ENCODE results near the gene SCAF8.
"Not testable (repeated sequence)": the region's sequence is repeated elsewhere in the genome, so short reads cannot be mapped to it uniquely, and the experiment has no call there.

SCAF8 gene

DNA sequence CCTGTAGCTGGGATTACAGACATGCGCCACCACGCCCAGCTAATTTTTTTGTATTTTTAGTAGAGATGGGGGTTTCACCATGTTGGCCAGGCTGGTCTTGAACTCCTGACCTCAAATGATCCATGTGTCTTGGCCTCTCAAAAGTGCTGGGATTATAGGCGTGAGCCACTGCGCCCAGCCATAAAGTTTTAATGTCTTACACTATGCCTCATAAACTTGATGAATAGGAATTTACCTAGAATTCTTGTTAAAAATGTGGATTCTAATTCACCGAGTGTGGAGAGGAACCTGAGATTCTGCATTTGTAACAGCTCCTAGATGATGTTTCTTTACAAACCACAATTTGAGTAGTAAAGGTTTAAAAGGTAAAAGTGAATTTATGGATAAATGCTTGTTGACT, 45.9 kb downstream of the SCAF8 start:
- H3K27me3 Mint-ChIP-seq, H3K4me1 Mint-ChIP-seq, CTCF ChIA-PET, H3K9me3 Mint-ChIP-seq, H3K4me3 Mint-ChIP-seq, DNase-seq, H3K27ac Mint-ChIP-seq: not testable (repeated sequence)
- peaks cover 30% of the 10 kb centered on the region for H3K36me3 Mint-ChIP-seq

DNA sequence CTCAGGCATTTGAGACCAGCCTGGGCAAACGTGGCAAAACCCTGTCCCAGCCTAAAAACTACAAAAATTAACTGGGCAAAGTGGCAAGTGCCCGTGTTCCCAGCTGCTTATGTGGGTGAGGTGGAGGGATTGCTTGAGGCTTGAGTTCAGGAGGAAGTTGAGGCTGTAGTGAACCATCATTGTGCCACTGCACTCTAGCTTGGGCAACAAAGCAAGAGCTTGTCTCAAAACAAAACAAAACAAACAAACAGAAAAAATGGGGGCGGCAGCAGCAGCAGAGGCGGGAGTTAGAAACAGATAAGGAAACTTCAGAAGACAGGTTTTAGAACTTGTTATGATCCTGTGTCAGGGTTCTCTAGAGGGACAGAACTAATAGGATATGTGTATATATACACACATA, 49.0 kb downstream of the SCAF8 start:
- CTCF ChIA-PET: no interaction called here
- Mint-ChIP-seq H3K27ac (no peak overlapping the region), H3K36me3 (peaks cover 31% of the 10 kb centered on the region), H3K4me3 (no peak overlapping the region), H3K9me3 (no peaks in the 10 kb centered on the region), H3K4me1 (peaks cover 6% of the 10 kb centered on the region), H3K27me3 (no peaks in the 10 kb centered on the region)
- DNase-seq: no peak

DNA sequence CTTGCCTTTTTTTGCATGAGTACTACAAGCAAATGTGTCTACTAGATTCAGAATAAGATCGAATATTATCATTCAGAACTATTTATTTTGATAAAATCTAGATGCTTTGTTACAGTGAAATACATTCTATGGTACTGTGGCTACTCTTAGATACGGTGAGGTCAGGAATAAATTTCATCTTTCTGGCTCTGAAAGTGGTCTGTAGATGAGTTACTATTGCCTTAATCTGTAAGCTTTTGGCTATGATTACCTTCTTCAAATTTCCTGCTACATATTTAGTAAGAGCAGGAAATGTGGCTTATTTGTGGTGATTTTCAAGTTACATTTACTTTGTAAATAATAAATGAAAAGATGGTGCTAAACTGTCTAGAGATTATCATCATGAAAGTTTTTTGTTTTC, 50.0 kb downstream of the SCAF8 start:
- DNase-seq: no peak
- H3K36me3 Mint-ChIP-seq: peaks cover 33% of the 10 kb centered on the region
- no peak overlapping the region for H3K4me3 Mint-ChIP-seq
- no peaks in the 10 kb centered on the region for H3K27me3 Mint-ChIP-seq
- H3K4me1 Mint-ChIP-seq: peaks cover 6% of the 10 kb centered on the region
- no peak overlapping the region for H3K27ac Mint-ChIP-seq
- no peaks in the 10 kb centered on the region for H3K9me3 Mint-ChIP-seq
- CTCF ChIA-PET: no interaction called here

DNA sequence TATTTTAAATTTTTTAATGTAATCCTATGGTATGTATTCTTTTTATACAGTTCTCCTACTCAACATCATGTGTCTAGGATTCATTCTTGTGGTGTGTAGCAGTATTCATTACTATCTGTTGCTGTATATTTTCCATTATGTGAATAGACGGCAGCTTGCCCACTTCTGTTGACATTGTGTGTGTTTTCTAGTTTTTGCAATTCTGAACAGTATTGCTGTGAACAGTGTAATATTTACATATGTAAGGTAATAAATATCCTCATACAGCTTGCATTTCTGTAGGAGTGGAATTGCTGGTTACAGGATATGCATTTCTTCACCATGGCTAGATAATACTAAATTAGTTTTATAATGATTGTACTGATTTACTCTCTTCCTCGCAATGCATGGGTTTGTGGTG, 51.9 kb downstream of the SCAF8 start:
- Mint-ChIP-seq H3K27ac (no peak overlapping the region), H3K36me3 (peaks cover 38% of the 10 kb centered on the region), H3K27me3 (no peaks in the 10 kb centered on the region), H3K9me3 (no peaks in the 10 kb centered on the region), H3K4me1 (peaks cover 6% of the 10 kb centered on the region), H3K4me3 (no peak overlapping the region)
- no peak for DNase-seq
- CTCF ChIA-PET: no interaction called here

DNA sequence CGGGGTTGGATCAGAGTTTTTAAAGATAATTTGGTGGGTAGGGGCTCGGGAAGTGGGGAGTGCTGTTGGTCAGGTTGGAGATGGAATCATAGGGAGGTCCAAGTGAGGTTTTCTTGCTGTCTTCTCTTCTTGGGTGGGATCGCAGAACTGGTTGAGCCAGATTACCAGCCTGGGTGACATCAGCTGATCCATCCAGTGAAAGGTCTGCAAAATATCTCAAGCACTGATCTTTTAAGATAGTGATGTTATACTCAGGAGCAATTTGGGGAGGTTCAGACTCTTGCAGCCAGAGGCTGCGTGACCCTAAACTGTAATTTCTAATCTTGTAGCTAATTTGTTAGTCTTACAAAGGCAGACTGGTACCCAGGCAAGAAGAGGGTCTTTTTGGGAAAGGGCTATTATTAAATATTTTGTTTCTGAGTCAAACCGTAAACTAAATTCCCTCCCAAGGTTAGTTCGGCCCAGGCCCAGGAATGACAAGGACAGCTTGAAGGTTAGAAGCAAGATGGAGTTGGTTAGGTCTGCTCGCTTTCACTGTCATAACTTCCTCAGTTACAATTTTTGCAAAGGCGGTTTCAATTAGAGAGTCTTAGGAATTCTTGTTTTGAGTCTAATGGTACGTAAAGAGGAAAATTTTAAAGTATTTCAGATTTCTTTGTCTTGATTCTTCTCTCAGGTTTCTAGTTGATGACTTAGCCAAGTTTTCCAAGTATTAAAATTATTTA, 53.1 kb downstream of the SCAF8 start:
- CTCF ChIA-PET: interaction anchor here (1.1 to 1.2 kb wide), 2 partner anchors 20 to 41 kb away, joined by 3 read pairs; no protein-coding TSS in a partner anchor
- H3K27me3 Mint-ChIP-seq: no peaks in the 10 kb centered on the region
- peaks cover 29% of the 10 kb centered on the region for H3K36me3 Mint-ChIP-seq
- no peak overlapping the region for H3K27ac Mint-ChIP-seq
- H3K4me3 Mint-ChIP-seq: no peak overlapping the region
- no peaks in the 10 kb centered on the region for H3K9me3 Mint-ChIP-seq
- DNase-seq: no peak
- peaks cover 6% of the 10 kb centered on the region for H3K4me1 Mint-ChIP-seq

DNA sequence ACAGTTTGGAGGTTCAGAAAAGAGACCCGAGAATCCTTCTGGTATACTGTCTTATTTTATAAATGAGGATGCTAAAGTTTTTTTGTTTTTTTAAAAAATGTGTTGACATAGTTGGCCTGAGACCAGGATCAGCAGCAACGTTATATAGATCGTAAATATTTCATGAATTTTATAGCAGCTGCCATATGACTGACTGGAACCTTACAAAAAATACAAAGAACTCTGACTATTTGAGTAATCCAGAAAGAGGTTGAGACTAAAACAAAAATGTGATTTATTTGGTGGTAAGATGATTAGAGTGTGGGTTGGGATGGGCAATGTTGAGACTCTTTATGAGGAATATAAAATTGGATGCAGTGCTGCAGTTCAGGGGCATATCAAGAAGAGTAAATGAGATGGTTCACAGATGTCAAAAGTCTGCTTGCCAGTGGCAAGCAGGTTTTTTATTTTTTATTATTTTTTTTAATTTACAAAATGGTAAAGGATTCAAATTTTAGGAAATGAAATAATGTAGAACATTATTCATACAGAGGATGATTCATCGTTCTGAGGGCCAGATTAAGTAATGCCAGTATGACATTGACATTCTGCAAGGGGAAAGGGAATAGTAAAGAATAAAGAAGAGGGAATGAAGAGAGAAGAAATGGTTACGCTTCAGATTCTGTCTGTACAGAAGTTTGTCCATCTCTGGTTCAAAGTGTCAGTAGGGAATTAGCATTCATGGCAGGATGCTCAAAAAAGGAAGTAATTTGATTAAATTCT, 58.5 kb downstream of the SCAF8 start:
- no peaks in the 10 kb centered on the region for H3K9me3 Mint-ChIP-seq
- H3K27me3 Mint-ChIP-seq: no peaks in the 10 kb centered on the region
- H3K36me3 Mint-ChIP-seq: peaks cover 32% of the 10 kb centered on the region
- no peak overlapping the region for H3K27ac Mint-ChIP-seq
- CTCF ChIA-PET: no interaction called here
- H3K4me3 Mint-ChIP-seq: no peak overlapping the region
- no peaks in the 10 kb centered on the region for H3K4me1 Mint-ChIP-seq
- no peak for DNase-seq

DNA sequence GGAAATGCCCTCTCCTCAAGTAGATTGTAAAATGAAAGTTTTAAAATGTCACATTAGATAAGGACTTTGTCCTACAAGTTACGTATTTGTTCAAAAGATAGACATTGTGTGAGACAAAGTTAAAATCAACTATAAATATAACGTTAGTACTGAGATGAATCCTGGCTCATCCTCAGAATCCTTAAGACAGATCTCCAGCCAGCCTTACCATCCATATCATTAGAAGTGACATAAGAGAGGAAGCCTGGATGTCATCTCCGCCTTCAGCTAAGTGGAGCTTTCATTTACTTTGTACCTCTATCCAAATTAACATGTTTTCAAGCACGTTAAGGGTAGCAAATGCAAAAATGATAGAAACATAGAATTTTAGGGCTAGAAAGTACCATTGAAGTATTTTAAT, 59.1 kb downstream of the SCAF8 start:
- CTCF ChIA-PET: no interaction called here

DNA sequence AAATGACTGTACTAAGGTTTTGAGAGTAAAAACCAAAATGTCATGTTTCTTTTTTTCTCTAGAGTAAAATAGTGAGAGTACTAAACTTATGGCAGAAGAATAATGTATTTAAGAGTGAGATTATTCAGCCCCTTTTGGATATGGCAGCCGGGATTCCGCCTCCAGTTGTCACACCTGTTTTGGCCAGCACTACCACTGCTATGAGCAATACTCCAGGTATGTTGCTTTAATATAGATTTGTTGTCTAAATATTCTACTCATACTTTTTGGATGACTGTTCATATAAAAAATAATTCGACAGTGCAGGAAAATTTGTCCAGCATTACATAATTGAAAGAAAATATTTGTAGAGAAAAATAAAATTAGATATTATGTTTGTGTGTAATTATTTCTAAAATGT, 59.5 kb downstream of the SCAF8 start:
- H3K4me3 Mint-ChIP-seq: no peak overlapping the region
- peaks cover 32% of the 10 kb centered on the region for H3K36me3 Mint-ChIP-seq
- CTCF ChIA-PET: no interaction called here

More for the DNA sequence above, 59.1 kb downstream of the SCAF8 start:
- H3K27me3 Mint-ChIP-seq: no peaks in the 10 kb centered on the region
- no peaks in the 10 kb centered on the region for H3K4me1 Mint-ChIP-seq
- peaks cover 35% of the 10 kb centered on the region for H3K36me3 Mint-ChIP-seq
- no peak overlapping the region for H3K4me3 Mint-ChIP-seq
- H3K9me3 Mint-ChIP-seq: no peaks in the 10 kb centered on the region
- H3K27ac Mint-ChIP-seq: no peak overlapping the region
- no peak for DNase-seq

DNA sequence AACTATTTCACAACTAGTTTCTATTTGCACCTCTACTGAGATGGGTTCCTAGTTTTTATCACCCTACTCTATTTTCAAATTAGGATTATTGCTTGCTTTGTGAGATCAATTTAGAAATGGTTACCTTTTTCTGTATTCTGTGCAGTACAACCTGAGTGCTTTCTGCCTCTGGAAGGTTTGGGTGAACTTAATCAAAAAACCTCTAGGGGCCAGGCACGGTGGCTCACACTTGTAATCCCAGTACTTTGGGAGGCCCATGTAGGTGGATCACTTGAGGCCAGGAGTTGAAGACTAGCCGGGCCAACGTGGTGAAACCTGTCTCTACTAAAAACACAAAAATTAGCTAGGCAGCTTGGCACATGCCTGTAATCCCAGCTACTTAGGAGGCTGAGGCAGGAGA, 63.3 kb downstream of the SCAF8 start:
- Mint-ChIP-seq H3K27ac (no peak overlapping the region), H3K36me3 (peaks cover 30% of the 10 kb centered on the region), H3K27me3 (no peaks in the 10 kb centered on the region), H3K4me3 (no peak overlapping the region), H3K9me3 (no peaks in the 10 kb centered on the region), H3K4me1 (peaks cover 7% of the 10 kb centered on the region)
- DNase-seq: no peak
- CTCF ChIA-PET: interaction anchor here (0.7 kb wide), 1 partner anchor 8 kb away, joined by 4 read pairs; no protein-coding TSS in a partner anchor

More for the DNA sequence above, 59.5 kb downstream of the SCAF8 start:
- no peaks in the 10 kb centered on the region for H3K9me3 Mint-ChIP-seq
- no peak overlapping the region for H3K27ac Mint-ChIP-seq
- no peaks in the 10 kb centered on the region for H3K4me1 Mint-ChIP-seq
- no peaks in the 10 kb centered on the region for H3K27me3 Mint-ChIP-seq
- DNase-seq: no peak

DNA sequence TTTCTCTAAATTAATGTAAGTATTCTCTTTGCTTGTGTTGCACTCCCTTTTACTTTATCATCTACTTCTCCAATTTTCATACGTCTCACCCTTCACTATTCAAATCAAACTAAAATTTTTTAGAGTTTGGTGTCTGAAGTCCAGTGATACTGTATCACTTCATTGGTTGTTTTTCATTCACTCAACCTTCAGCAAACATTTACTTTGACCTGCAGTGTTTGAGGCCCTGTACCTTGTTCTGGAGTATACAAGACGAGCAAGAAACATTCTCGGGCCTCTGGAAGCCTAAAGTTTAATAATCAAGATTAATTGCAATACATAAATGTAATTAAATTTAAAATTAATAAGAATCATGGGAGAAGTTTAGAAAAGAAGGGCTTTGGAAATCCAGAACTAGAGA, 64.6 kb downstream of the SCAF8 start:
- H3K4me1 Mint-ChIP-seq: peaks cover 7% of the 10 kb centered on the region
- CTCF ChIA-PET: no interaction called here
- H3K27ac Mint-ChIP-seq: no peak overlapping the region
- H3K4me3 Mint-ChIP-seq: no peak overlapping the region
- DNase-seq: no peak
- H3K9me3 Mint-ChIP-seq: no peaks in the 10 kb centered on the region
- no peaks in the 10 kb centered on the region for H3K27me3 Mint-ChIP-seq
- H3K36me3 Mint-ChIP-seq: peaks cover 28% of the 10 kb centered on the region

DNA sequence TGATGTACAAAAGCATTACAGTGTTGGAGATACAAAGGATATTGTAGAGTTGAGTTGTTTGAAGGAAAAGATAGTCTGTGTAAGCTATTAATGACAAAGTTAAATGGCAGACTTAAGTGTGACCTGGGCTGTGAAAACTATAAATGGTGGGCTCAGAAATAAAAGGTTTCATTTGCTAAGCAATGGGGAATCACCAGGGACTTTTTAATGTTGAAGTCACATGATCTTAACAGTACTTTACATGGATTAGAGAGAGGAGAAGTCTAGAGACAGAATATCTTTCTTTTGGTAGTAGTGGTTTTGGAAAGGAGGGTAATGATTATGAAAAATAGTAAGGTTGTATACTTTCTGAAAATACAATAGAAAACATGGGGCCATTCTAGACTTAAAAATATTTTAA, 67.1 kb downstream of the SCAF8 start:
- Mint-ChIP-seq H3K4me3 (no peak overlapping the region), H3K27me3 (no peaks in the 10 kb centered on the region), H3K9me3 (no peaks in the 10 kb centered on the region), H3K36me3 (peaks cover 26% of the 10 kb centered on the region), H3K27ac (no peak overlapping the region), H3K4me1 (peaks cover 7% of the 10 kb centered on the region)
- CTCF ChIA-PET: interaction anchor here (1.4 kb wide), 1 partner anchor 125 kb away, joined by 3 read pairs; no protein-coding TSS in a partner anchor
- no peak for DNase-seq

- Mint-ChIP-seq H3K9me3 (no peaks in the 10 kb centered on the region), H3K4me3 (no peak overlapping the region), H3K36me3 (peaks cover 38% of the 10 kb centered on the region), H3K4me1 (peaks cover under 1% of the 10 kb centered on the region), H3K27me3 (no peaks in the 10 kb centered on the region), H3K27ac (no peak overlapping the region)
- DNase-seq: no peak
- CTCF ChIA-PET: interaction anchor here (0.8 to 8.3 kb wide), 4 partner anchors 90 to 129 kb away, joined by 3 to 101 read pairs (median 4); no protein-coding TSS in a partner anchor
Measured at GRCh38 chr6:154805288-154805911, 72.2 kb downstream of the SCAF8 start.

DNA sequence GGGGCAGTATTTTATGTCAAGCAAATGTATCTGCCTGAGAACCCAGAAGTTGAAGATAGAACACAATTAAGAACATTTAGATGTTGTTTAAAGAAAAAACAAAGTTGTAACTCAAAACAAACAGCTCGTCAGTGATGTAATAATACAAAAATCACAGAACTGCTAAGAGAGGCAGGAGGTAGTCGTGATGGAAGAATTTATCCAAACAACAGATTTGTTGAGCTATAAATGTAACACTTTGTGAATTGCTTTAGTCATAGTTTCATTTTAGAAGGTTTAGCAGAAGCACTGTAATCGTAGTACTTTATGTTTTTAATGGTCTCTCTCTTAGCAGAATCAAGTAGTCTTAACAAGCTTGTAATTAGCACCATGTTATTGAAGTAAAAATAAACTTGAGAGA, 73.6 kb downstream of the SCAF8 start:
- CTCF ChIA-PET: interaction anchor here (0.6 to 8.3 kb wide), 4 partner anchors 20 to 131 kb away, joined by 3 to 101 read pairs (median 6); no protein-coding TSS in a partner anchor
- Mint-ChIP-seq H3K27ac (peak overlapping the region; percentile 72), H3K4me3 (no peak overlapping the region), H3K4me1 (no peaks in the 10 kb centered on the region), H3K27me3 (no peaks in the 10 kb centered on the region), H3K9me3 (peaks cover 2% of the 10 kb centered on the region), H3K36me3 (peaks cover 48% of the 10 kb centered on the region)
- no peak for DNase-seq

GRCh38 chr6:154811663-154812062, 78.4 kb downstream of the SCAF8 start:
- peaks cover 51% of the 10 kb centered on the region for H3K36me3 Mint-ChIP-seq

More at GRCh38 chr6:154811663-154812062, 78.4 kb downstream of the SCAF8 start:
- H3K27me3 Mint-ChIP-seq, H3K4me1 Mint-ChIP-seq, H3K9me3 Mint-ChIP-seq, H3K27ac Mint-ChIP-seq, H3K4me3 Mint-ChIP-seq, DNase-seq, CTCF ChIA-PET: not testable (repeated sequence)

Measured in activated naive CD4-positive, alpha-beta T cell treated with anti-CD3 and anti-CD28 coated beads, Interleukin-2, amount 10 ng/mL, durations not matched to agents 7 days and 5 days (primary cell).